ENCODE results near the gene FAM180A.

Gene FAM180A

DNA sequence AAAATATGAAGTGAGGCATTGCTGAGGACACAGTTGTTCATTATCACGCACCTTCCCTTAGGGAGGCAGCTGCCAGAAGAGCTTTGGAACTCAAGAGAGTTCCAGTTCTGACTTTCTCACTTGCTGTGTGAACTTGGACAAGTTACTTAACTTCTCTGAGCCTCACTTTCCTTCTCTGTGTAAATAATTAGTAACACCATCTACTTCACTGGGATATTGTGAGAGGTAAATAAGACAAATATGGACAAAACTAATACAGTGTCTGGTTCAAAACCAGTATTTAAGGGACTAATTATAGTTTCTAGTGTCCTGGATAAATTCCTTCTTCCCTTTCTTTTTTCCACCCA, 14.3 kb downstream of the FAM180A start:
- DNase-seq (ENCODE audit: low read depth in 1 of 2, low spot score in 1 of 2) = no peak
- TF ChIP-seq, protein P1, sequence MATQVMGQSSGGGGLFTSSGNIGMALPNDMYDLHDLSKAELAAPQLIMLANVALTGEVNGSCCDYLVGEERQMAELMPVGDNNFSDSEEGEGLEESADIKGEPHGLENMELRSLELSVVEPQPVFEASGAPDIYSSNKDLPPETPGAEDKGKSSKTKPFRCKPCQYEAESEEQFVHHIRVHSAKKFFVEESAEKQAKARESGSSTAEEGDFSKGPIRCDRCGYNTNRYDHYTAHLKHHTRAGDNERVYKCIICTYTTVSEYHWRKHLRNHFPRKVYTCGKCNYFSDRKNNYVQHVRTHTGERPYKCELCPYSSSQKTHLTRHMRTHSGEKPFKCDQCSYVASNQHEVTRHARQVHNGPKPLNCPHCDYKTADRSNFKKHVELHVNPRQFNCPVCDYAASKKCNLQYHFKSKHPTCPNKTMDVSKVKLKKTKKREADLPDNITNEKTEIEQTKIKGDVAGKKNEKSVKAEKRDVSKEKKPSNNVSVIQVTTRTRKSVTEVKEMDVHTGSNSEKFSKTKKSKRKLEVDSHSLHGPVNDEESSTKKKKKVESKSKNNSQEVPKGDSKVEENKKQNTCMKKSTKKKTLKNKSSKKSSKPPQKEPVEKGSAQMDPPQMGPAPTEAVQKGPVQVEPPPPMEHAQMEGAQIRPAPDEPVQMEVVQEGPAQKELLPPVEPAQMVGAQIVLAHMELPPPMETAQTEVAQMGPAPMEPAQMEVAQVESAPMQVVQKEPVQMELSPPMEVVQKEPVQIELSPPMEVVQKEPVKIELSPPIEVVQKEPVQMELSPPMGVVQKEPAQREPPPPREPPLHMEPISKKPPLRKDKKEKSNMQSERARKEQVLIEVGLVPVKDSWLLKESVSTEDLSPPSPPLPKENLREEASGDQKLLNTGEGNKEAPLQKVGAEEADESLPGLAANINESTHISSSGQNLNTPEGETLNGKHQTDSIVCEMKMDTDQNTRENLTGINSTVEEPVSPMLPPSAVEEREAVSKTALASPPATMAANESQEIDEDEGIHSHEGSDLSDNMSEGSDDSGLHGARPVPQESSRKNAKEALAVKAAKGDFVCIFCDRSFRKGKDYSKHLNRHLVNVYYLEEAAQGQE (IDR thresholded peaks at IDR 0.05; ENCODE audit: insufficient replicate concordance, low read depth) = no peak
- TF ChIP-seq SPI1 (IDR thresholded peaks at IDR 0.05; ENCODE audit: borderline replicate concordance, low read depth) = no peak

DNA sequence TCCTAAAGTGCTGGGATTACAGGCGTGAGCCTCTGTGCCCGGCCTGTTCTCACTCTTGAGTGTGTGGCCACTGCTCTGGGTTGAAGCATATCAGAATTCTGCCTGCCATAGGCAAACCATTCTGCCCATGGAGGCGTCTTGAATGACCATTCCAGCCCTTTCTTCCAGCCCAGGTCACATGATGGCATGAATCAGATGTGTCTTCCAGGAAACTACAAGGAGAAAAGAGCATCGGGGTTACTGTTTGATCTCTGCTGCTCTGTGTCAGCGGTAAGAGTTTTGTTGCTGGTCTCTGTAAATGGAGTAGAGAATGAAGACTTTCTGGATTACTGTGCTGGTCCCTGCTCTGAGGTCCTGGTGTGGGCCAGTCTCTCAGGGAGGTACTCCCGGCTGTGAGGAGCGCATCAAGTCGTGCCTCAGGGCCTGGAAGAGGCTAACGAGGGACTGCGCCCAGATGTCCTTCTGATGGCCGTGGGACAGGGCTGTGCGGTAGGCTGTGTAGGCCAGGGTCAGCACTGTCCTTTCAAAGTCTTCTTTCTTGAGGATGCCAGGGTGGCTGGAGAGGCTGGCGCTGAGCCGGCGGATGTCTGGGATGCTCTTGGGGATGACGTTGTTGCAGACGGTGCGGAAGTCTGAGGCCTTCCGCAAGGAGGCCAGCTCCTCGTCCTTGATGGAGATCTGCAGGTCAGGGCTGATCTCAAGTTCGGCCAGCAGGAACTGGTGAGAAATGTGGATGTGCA, 14.8 kb downstream of the FAM180A start:
- no peak for DNase-seq (ENCODE audit: low read depth in 1 of 2, low spot score in 1 of 2)
- Histone ChIP-seq H3K4me3 (replicated peaks; ENCODE audit: insufficient read depth, low read length) (no peak overlapping the region), H3K27ac (replicated peaks) (no peak overlapping the region), H3K27me3 (ENCODE audit: insufficient read depth, poor library complexity, severe bottlenecking) (no peaks in the 10 kb centered on the region)
- no peak for TF ChIP-seq POLR2AphosphoS5 (IDR thresholded peaks at IDR 0.05; ENCODE audit: low read depth)
- TF ChIP-seq, protein P2, sequence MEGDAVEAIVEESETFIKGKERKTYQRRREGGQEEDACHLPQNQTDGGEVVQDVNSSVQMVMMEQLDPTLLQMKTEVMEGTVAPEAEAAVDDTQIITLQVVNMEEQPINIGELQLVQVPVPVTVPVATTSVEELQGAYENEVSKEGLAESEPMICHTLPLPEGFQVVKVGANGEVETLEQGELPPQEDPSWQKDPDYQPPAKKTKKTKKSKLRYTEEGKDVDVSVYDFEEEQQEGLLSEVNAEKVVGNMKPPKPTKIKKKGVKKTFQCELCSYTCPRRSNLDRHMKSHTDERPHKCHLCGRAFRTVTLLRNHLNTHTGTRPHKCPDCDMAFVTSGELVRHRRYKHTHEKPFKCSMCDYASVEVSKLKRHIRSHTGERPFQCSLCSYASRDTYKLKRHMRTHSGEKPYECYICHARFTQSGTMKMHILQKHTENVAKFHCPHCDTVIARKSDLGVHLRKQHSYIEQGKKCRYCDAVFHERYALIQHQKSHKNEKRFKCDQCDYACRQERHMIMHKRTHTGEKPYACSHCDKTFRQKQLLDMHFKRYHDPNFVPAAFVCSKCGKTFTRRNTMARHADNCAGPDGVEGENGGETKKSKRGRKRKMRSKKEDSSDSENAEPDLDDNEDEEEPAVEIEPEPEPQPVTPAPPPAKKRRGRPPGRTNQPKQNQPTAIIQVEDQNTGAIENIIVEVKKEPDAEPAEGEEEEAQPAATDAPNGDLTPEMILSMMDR (IDR thresholded peaks at IDR 0.05; ENCODE audit: insufficient read depth, low read length) = no peak

More for the DNA sequence above, 14.3 kb downstream of the FAM180A start:
- H3K27ac ChIP-seq (replicated peaks) = no peak overlapping the region
- H3K4me3 ChIP-seq (replicated peaks; ENCODE audit: insufficient read depth, low read length) = no peak overlapping the region
- no peaks in the 10 kb centered on the region for H3K27me3 ChIP-seq (ENCODE audit: insufficient read depth, poor library complexity, severe bottlenecking)

DNA sequence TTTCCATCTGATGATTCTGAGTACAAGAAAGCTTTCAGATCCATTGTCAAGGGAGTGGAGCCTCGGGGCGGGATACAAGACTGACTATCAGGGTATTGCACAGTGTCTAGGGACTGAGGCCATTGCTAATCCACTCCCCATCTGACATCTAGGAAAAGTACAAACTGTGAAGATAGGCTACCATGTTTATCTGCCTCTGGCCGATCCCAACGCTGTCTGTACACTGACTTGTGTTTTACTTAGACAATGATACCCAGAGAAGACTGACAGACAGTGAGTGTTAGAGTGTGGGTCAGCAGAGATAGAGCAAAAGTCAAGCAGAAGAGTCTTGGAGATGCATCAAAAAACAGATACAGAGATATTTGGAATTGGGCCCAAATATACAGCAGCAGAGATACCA, 17.5 kb downstream of the FAM180A start:
- Histone ChIP-seq H3K27ac (replicated peaks) (no peak overlapping the region), H3K27me3 (ENCODE audit: insufficient read depth, poor library complexity, severe bottlenecking) (no peaks in the 10 kb centered on the region), H3K4me3 (replicated peaks; ENCODE audit: insufficient read depth, low read length) (no peak overlapping the region)
- DNase-seq (ENCODE audit: low read depth in 1 of 2, low spot score in 1 of 2) = no peak
- TF ChIP-seq SPI1 (IDR thresholded peaks at IDR 0.05; ENCODE audit: borderline replicate concordance, low read depth) (no peak), POLR2AphosphoS5 (IDR thresholded peaks at IDR 0.05; ENCODE audit: low read depth) (no peak), GABPA (IDR thresholded peaks at IDR 0.05; ENCODE audit: low read depth) (no peak)
- TF ChIP-seq, protein P1 (IDR thresholded peaks at IDR 0.05; ENCODE audit: insufficient replicate concordance, low read depth) = no peak
- TF ChIP-seq, protein P2 (IDR thresholded peaks at IDR 0.05; ENCODE audit: insufficient read depth, low read length) = no peak

DNA sequence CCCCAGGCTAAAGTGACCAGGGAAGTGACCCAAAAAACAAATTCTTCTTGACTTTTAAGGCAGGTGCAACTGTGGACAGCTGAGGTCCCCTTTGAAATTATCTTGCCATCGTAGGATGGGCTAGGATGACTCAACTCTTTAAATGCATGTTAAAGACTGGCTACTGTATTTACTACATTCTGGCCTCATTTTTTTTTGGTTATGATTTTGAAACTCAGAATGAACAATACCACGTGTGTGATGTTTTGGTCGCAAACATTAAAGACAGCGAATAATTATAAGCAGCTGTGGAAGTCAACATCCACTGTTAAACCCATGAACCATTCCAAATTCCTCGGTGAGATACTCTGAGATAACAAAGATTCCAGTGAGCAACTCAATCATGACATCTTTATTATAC, 19.4 kb downstream of the FAM180A start:
- no peak for DNase-seq (ENCODE audit: low read depth in 1 of 2, low spot score in 1 of 2)
- TF ChIP-seq GABPA (IDR thresholded peaks at IDR 0.05; ENCODE audit: low read depth) (no peak), SPI1 (IDR thresholded peaks at IDR 0.05; ENCODE audit: borderline replicate concordance, low read depth) (no peak), POLR2AphosphoS5 (IDR thresholded peaks at IDR 0.05; ENCODE audit: low read depth) (no peak)
- TF ChIP-seq, protein P2 (IDR thresholded peaks at IDR 0.05; ENCODE audit: insufficient read depth, low read length) = no peak
- TF ChIP-seq, protein P1 (IDR thresholded peaks at IDR 0.05; ENCODE audit: insufficient replicate concordance, low read depth) = no peak
- no peaks in the 10 kb centered on the region for H3K27me3 ChIP-seq (ENCODE audit: insufficient read depth, poor library complexity, severe bottlenecking)

More for the DNA sequence above, 19.4 kb downstream of the FAM180A start:
- Histone ChIP-seq H3K4me3 (replicated peaks; ENCODE audit: insufficient read depth, low read length) (no peak overlapping the region), H3K27ac (replicated peaks) (no peak overlapping the region)

All from HL-60 (cell line).